ENCODE results near the gene TBC1D14. TPM values are rescaled to one million over a fixed set of nuclear protein-coding genes. Genes with fewer than 3 reads are reported as not detected.
A peak's percentile ranks its signal among the peaks of the same experiment; 100 is the strongest.

The TBC1D14 gene
- total and polyA plus RNA-seq, 9 of the 15 experiments (the other 6 are each of a cell fraction or from before 2014, with no cell fraction given): 2.1 to 59.6 (median 44.8) TPM

DNA sequence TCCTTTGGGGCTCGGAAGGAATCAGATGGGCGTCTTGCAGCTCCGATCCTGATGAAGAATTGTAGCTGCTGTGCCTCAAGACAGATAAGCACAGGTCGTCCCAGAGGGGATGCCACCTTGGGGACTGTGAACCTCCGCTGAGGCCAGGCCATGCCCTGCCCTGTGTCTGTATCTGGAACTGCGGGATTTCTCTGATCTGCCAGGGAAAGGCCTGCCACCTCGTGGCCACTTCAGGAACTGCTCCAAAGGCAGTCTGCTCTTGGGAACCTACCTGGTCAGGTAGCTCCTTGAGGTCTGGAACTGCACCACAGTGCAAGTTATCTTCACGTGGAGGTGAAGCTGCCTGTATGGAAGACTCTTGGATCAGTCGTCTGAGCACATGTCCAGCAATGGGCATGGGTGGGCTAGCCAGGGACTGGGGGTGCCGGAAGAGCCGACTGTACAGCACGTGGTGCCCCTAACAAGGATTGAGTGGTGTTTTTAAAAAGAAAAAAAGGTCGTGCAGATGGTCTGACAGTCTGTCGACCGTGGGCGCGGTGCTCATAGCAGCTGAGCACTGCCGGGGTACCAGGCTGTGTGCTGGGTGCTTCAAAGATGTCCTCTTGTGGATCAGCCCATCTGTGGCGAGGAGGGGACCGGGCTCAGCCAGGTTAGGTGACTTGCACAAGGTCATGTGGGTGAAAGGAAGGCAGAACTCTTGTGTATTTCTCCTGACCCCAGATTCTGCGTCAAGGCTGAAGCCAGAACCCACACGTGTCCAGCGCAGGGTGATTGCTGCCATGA, 161.3 kb downstream of the TBC1D14 start (continued):
- TF ChIP-seq HOXB6 (CRISPR knock-in tag; IDR thresholded peaks at IDR 0.05; ENCODE audit: borderline replicate concordance) (no peak), CHD1 (IDR thresholded peaks at IDR 0.05; ENCODE audit: low read length) (no peak), RAD21 (CRISPR knock-in tag; conservative IDR thresholded peaks at IDR 0.05 in 1 of 2, IDR thresholded peaks at IDR 0.05 in 1 of 2) (peak; percentile 75 to 92), KDM5B (IDR thresholded peaks at IDR 0.05; ENCODE audit: insufficient replicate concordance, low read depth, low read length) (no peak), RBM14 (IDR thresholded peaks at IDR 0.05; ENCODE audit: borderline replicate concordance, insufficient read depth, low read depth, low read length) (no peak), ZNF12 (CRISPR knock-in tag; IDR thresholded peaks at IDR 0.05) (no peak), GABPA (tag; conservative IDR thresholded peaks at IDR 0.05; ENCODE audit: low read depth) (no peak), YY1 (IDR thresholded peaks at IDR 0.05; ENCODE audit: borderline replicate concordance in 1 of 3, control insufficient read depth in 1 of 3, extremely low read depth in 1 of 3, insufficient read depth in 3 of 3, insufficient read length in 1 of 3, insufficient replicate concordance in 2 of 3, low read depth in 1 of 3, low read length in 2 of 3) (peak in 1 of 3 experiments; percentile 23), SMARCC2 (IDR thresholded peaks at IDR 0.05; ENCODE audit: low read depth) (no peak), TCF7L2 (IDR thresholded peaks at IDR 0.05; ENCODE audit: low read depth, low read length) (no peak), SMAD2 (IDR thresholded peaks at IDR 0.05; ENCODE audit: low read depth, low read length) (no peak), HCFC1 (IDR thresholded peaks at IDR 0.05; ENCODE audit: low read depth, low read length) (no peak)
- TF ChIP-seq, protein P1, sequence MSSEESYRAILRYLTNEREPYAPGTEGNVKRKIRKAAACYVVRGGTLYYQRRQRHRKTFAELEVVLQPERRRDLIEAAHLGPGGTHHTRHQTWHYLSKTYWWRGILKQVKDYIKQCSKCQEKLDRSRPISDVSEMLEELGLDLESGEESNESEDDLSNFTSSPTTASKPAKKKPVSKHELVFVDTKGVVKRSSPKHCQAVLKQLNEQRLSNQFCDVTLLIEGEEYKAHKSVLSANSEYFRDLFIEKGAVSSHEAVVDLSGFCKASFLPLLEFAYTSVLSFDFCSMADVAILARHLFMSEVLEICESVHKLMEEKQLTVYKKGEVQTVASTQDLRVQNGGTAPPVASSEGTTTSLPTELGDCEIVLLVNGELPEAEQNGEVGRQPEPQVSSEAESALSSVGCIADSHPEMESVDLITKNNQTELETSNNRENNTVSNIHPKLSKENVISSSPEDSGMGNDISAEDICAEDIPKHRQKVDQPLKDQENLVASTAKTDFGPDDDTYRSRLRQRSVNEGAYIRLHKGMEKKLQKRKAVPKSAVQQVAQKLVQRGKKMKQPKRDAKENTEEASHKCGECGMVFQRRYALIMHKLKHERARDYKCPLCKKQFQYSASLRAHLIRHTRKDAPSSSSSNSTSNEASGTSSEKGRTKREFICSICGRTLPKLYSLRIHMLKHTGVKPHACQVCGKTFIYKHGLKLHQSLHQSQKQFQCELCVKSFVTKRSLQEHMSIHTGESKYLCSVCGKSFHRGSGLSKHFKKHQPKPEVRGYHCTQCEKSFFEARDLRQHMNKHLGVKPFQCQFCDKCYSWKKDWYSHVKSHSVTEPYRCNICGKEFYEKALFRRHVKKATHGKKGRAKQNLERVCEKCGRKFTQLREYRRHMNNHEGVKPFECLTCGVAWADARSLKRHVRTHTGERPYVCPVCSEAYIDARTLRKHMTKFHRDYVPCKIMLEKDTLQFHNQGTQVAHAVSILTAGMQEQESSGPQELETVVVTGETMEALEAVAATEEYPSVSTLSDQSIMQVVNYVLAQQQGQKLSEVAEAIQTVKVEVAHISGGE (CRISPR knock-in tag; IDR thresholded peaks at IDR 0.05): no peak
- TF ChIP-seq, protein P2, sequence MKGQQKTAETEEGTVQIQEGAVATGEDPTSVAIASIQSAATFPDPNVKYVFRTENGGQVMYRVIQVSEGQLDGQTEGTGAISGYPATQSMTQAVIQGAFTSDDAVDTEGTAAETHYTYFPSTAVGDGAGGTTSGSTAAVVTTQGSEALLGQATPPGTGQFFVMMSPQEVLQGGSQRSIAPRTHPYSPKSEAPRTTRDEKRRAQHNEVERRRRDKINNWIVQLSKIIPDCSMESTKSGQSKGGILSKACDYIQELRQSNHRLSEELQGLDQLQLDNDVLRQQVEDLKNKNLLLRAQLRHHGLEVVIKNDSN (CRISPR knock-in tag; IDR thresholded peaks at IDR 0.05): peak; percentile 41; the same call in 1 of the 2 replicates
- TF ChIP-seq, protein P3, sequence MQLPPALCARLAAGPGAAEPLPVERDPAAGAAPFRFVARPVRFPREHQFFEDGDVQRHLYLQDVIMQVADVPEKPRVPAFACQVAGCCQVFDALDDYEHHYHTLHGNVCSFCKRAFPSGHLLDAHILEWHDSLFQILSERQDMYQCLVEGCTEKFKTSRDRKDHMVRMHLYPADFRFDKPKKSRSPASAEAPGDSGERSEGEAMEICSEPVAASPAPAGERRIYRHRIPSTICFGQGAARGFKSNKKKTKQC (CRISPR knock-in tag; IDR thresholded peaks at IDR 0.05): no peak
- TF ChIP-seq, protein P4, sequence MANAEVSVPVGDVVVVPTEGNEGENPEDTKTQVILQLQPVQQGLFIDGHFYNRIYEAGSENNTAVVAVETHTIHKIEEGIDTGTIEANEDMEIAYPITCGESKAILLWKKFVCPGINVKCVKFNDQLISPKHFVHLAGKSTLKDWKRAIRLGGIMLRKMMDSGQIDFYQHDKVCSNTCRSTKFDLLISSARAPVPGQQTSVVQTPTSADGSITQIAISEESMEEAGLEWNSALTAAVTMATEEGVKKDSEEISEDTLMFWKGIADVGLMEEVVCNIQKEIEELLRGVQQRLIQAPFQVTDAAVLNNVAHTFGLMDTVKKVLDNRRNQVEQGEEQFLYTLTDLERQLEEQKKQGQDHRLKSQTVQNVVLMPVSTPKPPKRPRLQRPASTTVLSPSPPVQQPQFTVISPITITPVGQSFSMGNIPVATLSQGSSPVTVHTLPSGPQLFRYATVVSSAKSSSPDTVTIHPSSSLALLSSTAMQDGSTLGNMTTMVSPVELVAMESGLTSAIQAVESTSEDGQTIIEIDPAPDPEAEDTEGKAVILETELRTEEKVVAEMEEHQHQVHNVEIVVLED (CRISPR knock-in tag; IDR thresholded peaks at IDR 0.05): no peak

Measured in K562 (cell line).